SH-SY5Y (cell line): ENCODE data around the gene ISM2.

Experiments used
- GATA2 ChIP-seq: IDR thresholded peaks from 2 replicates; pipeline ENCODE4 v1.6.1; 2011; ENCODE audit warnings: mild to moderate bottlenecking, low read depth, low read length
- GATA3 ChIP-seq: IDR thresholded peaks from 2 replicates; pipeline ENCODE4 v1.6.1; 2011; ENCODE audit warnings: low read depth, mild to moderate bottlenecking, low read length, moderate library complexity

GRCh38 chr14:77524536-77524935 is 25.9 kb upstream of the ISM2 start:
- TF ChIP-seq GATA2: no peak
- no peak for TF ChIP-seq GATA3
